OCI-LY7 (cell line): ENCODE results near the gene FBLN2.

ENCODE experiments used
- EZH2phosphoT487 ChIP-seq: fragments of 200-600 bp; sonication (generic); IDR thresholded peaks from 2 replicates; pipeline ENCODE4 v1.6.1; 2018; ENCODE audit warnings: low read depth, borderline replicate concordance, mild to moderate bottlenecking, mixed run types, antibody characterized with exemption, low read length, moderate library complexity, mixed read lengths
- TF ChIP-seq, protein P1 (sequence below): fragments of 200-600 bp; sonication (generic); conservative IDR thresholded peaks from 2 replicates; pipeline ENCODE4 v1.5.1; 2014; ENCODE audit warnings: mild to moderate bottlenecking, antibody characterized with exemption, low read length, moderate library complexity, mixed read lengths

DNA sequence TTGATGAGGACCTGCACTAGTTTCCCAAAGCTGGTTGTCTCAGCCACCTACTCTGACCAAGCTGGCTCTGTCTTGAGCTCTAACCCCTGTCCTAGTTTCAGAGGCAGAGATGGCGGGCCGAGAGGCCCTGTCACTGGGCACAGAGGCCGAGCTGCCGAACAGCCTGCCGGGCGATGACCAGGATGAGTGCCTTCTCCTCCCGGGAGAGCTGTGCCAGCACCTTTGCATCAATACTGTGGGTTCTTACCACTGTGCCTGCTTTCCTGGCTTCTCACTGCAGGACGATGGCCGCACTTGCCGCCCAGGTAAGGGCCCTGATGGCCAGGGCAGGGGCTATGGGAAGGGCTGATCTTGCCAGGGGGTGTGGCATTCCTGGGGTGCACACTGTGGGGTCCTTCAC is 69.1 kb downstream of the FBLN2 start:
- TF ChIP-seq EZH2phosphoT487, result no peak
- TF ChIP-seq, protein P1, sequence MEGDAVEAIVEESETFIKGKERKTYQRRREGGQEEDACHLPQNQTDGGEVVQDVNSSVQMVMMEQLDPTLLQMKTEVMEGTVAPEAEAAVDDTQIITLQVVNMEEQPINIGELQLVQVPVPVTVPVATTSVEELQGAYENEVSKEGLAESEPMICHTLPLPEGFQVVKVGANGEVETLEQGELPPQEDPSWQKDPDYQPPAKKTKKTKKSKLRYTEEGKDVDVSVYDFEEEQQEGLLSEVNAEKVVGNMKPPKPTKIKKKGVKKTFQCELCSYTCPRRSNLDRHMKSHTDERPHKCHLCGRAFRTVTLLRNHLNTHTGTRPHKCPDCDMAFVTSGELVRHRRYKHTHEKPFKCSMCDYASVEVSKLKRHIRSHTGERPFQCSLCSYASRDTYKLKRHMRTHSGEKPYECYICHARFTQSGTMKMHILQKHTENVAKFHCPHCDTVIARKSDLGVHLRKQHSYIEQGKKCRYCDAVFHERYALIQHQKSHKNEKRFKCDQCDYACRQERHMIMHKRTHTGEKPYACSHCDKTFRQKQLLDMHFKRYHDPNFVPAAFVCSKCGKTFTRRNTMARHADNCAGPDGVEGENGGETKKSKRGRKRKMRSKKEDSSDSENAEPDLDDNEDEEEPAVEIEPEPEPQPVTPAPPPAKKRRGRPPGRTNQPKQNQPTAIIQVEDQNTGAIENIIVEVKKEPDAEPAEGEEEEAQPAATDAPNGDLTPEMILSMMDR, result no peak
